WTC11 (cell line): ENCODE data around the gene HTR6. TPM values are rescaled to one million over a fixed set of nuclear protein-coding genes. Genes with fewer than 3 reads are reported as not detected.

Source experiments
- ATAC-seq: fragments of 200-7000 bp; cut with Tn5 transposase; 2 replicates; pipeline ENCODE4 v1.10.0; 2021; ENCODE audit warnings: mild to moderate bottlenecking, moderate library complexity
- CTCF ChIA-PET: fragments of 300-600 bp; sonication (Branson Sonifier 250); formaldehyde crosslinking; loops from one replicate; lab custom pipeline; 2021; ENCODE audit warnings: antibody characterized with exemption; lab: Charles Lee
- POLR2A ChIA-PET: fragments of 350-600 bp; sonication (Branson Sonifier 250); formaldehyde crosslinking; loops from one replicate; lab custom pipeline; 2021; ENCODE audit warnings: antibody characterized with exemption; lab: Charles Lee
- DNase-seq: peaks from one replicate; pipeline ENCODE4 v3.0.0; 2021; ENCODE audit warnings: low spot score
- H3K27ac Mint-ChIP-seq: 2 replicates; pipeline ENCODE4 v1.8.0; 2021; ENCODE audit warnings: mixed read lengths
- H3K27me3 Mint-ChIP-seq: 2 replicates; pipeline ENCODE4 v1.8.0; 2021; ENCODE audit warnings: low read depth, mild to moderate bottlenecking, moderate library complexity, mixed read lengths
- H3K36me3 Mint-ChIP-seq: 2 replicates; pipeline ENCODE4 v1.8.0; 2021; ENCODE audit warnings: mixed read lengths
- H3K4me1 Mint-ChIP-seq: 2 replicates; pipeline ENCODE4 v1.8.0; 2022; ENCODE audit warnings: mixed read lengths
- H3K4me3 Mint-ChIP-seq: 2 replicates; pipeline ENCODE4 v1.8.0; 2021; ENCODE audit warnings: mild to moderate bottlenecking, moderate library complexity, mixed read lengths
- H3K9me3 Mint-ChIP-seq: 2 replicates; pipeline ENCODE4 v1.8.0; 2021; ENCODE audit warnings: mixed read lengths
- AR ChIP-seq: fragments of 250-450 bp; sonication (Bioruptor Pico); IDR thresholded peaks from 2 replicates; pipeline ENCODE4 v1.9.0; 2021; ENCODE audit warnings: mild to moderate bottlenecking
- ATF1 ChIP-seq: sonication (generic); formaldehyde crosslinking; IDR thresholded peaks from 2 replicates; pipeline ENCODE4 v1.8.1; 2023; ENCODE audit warnings: mild to moderate bottlenecking, moderate library complexity, missing genetic modification reagents
- ATF2 ChIP-seq: sonication (generic); formaldehyde crosslinking; IDR thresholded peaks from 2 replicates; pipeline ENCODE4 v1.8.1; 2022; ENCODE audit warnings: low read depth, missing genetic modification reagents, borderline replicate concordance
- CBFB ChIP-seq: sonication (generic); formaldehyde crosslinking; IDR thresholded peaks from 2 replicates; pipeline ENCODE4 v1.8.1; 2022; ENCODE audit warnings: mild to moderate bottlenecking, low read depth, missing genetic modification reagents
- CREM ChIP-seq: sonication (generic); formaldehyde crosslinking; IDR thresholded peaks from 2 replicates; pipeline ENCODE4 v1.8.1; 2022; ENCODE audit warnings: mild to moderate bottlenecking, missing genetic modification reagents, moderate library complexity
- CTCF ChIP-seq: fragments of 200-600 bp; IDR thresholded peaks from 2 replicates; pipeline ENCODE4 v1.8.0; 2022; ENCODE audit warnings: antibody characterized with exemption
- E2F4 ChIP-seq: sonication (generic); formaldehyde crosslinking; IDR thresholded peaks from 2 replicates; pipeline ENCODE4 v1.8.1; 2022; ENCODE audit warnings: low read depth, mild to moderate bottlenecking, moderate library complexity, missing genetic modification reagents, borderline replicate concordance
- ELF4 ChIP-seq: sonication (generic); formaldehyde crosslinking; IDR thresholded peaks from 2 replicates; pipeline ENCODE4 v1.8.1; 2022; ENCODE audit warnings: low read depth, mild to moderate bottlenecking, moderate library complexity, missing genetic modification reagents
- GTF2I ChIP-seq: fragments of 250-450 bp; sonication (Bioruptor Pico); conservative IDR thresholded peaks from 2 replicates; pipeline ENCODE4 v1.4.0; 2021; ENCODE audit warnings: mild to moderate bottlenecking
- JAZF1 ChIP-seq: fragments of 250-450 bp; sonication (Bioruptor Pico); IDR thresholded peaks from 2 replicates; pipeline ENCODE4 v1.9.0; 2021; ENCODE audit warnings: moderate library complexity, mild to moderate bottlenecking, inconsistent platforms
- MYBL2 ChIP-seq: sonication (generic); formaldehyde crosslinking; IDR thresholded peaks from 2 replicates; pipeline ENCODE4 v1.8.1; 2023; ENCODE audit warnings: mild to moderate bottlenecking, moderate library complexity, missing genetic modification reagents
- NFATC4 ChIP-seq: fragments of 250-450 bp; sonication (Bioruptor Pico); IDR thresholded peaks from 2 replicates; pipeline ENCODE4 v1.9.0; 2021; ENCODE audit warnings: mild to moderate bottlenecking
- OVOL2 ChIP-seq: fragments of 250-450 bp; sonication (Bioruptor Pico); IDR thresholded peaks from 2 replicates; pipeline ENCODE4 v1.9.0; 2021; ENCODE audit warnings: mild to moderate bottlenecking, borderline replicate concordance
- SMAD3 ChIP-seq: sonication (generic); formaldehyde crosslinking; IDR thresholded peaks from 2 replicates; pipeline ENCODE4 v1.8.0; 2022; ENCODE audit warnings: missing genetic modification reagents, mild to moderate bottlenecking, borderline replicate concordance
- TEAD1 ChIP-seq: sonication (generic); formaldehyde crosslinking; IDR thresholded peaks from 2 replicates; pipeline ENCODE4 v1.8.0; 2022; ENCODE audit warnings: mild to moderate bottlenecking, missing genetic modification reagents
- TEAD4 ChIP-seq: sonication (generic); formaldehyde crosslinking; IDR thresholded peaks from 2 replicates; pipeline ENCODE4 v1.8.0; 2022; ENCODE audit warnings: mild to moderate bottlenecking, missing genetic modification reagents
- ZMAT4 ChIP-seq: fragments of 250-450 bp; sonication (Bioruptor Pico); IDR thresholded peaks from 2 replicates; pipeline ENCODE4 v1.9.0; 2021; ENCODE audit warnings: mild to moderate bottlenecking
- ZNF512 ChIP-seq: sonication (generic); formaldehyde crosslinking; IDR thresholded peaks from 2 replicates; pipeline ENCODE4 v1.8.1; 2022; ENCODE audit warnings: missing genetic modification reagents, borderline replicate concordance
- total RNA-seq: library from RNA; stranded (reverse); gene quantifications from 3 replicates; pipeline ENCODE4 v1.2.3, GENCODE V29; 2021

HTR6 gene
- total RNA-seq, 1 experiment from 2014 or later, result 0.90 TPM

GRCh38 chr1:19720973-19721372 lies 56.3 kb downstream of the HTR6 start:
- Mint-ChIP-seq H3K27ac (peak overlapping the region; percentile 92), H3K27me3 (no peaks in the 10 kb centered on the region), H3K4me3 (no peak overlapping the region), H3K4me1 (peaks cover 20% of the 10 kb centered on the region)
- peak; percentile 46 for ATAC-seq
- no peak for DNase-seq
- POLR2A ChIA-PET, result no interaction called here
- CTCF ChIA-PET, result interaction anchor here (1.2 to 2.7 kb wide), 2 partner anchors 16 to 59 kb away, joined by 4 to 10 read pairs; no protein-coding TSS in a partner anchor
- TF ChIP-seq CTCF, result no peak
- TF ChIP-seq, all 79 proteins: peak for 0
- H3K9me3 Mint-ChIP-seq, result no peaks in the 10 kb centered on the region
- H3K36me3 Mint-ChIP-seq, result no peaks in the 10 kb centered on the region

- DNase-seq, result no peak
- no peak overlapping the region for H3K27ac Mint-ChIP-seq
- ATAC-seq, result no peak; the same call in 1 of the 2 replicates
- POLR2A ChIA-PET, result no interaction called here
- H3K4me3 Mint-ChIP-seq, result no peak overlapping the region
- H3K36me3 Mint-ChIP-seq, result no peaks in the 10 kb centered on the region
- CTCF ChIA-PET, result interaction anchor here (1.2 to 2.1 kb wide), 3 partner anchors 8 to 38 kb away, joined by 5 to 7 read pairs (median 6); no protein-coding TSS in a partner anchor
- no peaks in the 10 kb centered on the region for H3K9me3 Mint-ChIP-seq
- peaks cover 20% of the 10 kb centered on the region for H3K4me1 Mint-ChIP-seq
- no peak for TF ChIP-seq TEAD4
- TF ChIP-seq CBFB (CRISPR knock-in tag), result no peak
- TF ChIP-seq ELF4 (CRISPR knock-in tag), result no peak
- TF ChIP-seq CREM (CRISPR knock-in tag), result no peak
- TF ChIP-seq AR (CRISPR knock-in tag), result no peak
- TF ChIP-seq ZNF512, result no peak
- no peak for TF ChIP-seq ATF2 (CRISPR knock-in tag)
- no peak for TF ChIP-seq GTF2I (CRISPR knock-in tag)
- no peak for TF ChIP-seq ZMAT4 (CRISPR knock-in tag)
- no peak for TF ChIP-seq ATF1 (CRISPR knock-in tag)
- no peak for TF ChIP-seq NFATC4 (CRISPR knock-in tag)
- no peak for TF ChIP-seq SMAD3 (CRISPR knock-in tag)
- no peak for TF ChIP-seq OVOL2 (CRISPR knock-in tag)
- TF ChIP-seq JAZF1 (CRISPR knock-in tag), result no peak
- no peak for TF ChIP-seq E2F4 (CRISPR knock-in tag)
- TF ChIP-seq TEAD1 (CRISPR knock-in tag), result no peak
- TF ChIP-seq CTCF, result no peak
- TF ChIP-seq MYBL2, result no peak
- TF ChIP-seq, all 79 proteins: peak for 0
- no peaks in the 10 kb centered on the region for H3K27me3 Mint-ChIP-seq
Observed at GRCh38 chr1:19723874-19724273, 59.2 kb downstream of the HTR6 start.
